T1000 (cell line): Measurements from ENCODE around the gene DDX56.

Experiments used
- DNase-seq: peaks from one replicate; lab custom pipeline; 2025; ENCODE audit warnings: mixed read lengths; lab: John Stamatoyannopoulos, UW

Gene DDX56

DNA sequence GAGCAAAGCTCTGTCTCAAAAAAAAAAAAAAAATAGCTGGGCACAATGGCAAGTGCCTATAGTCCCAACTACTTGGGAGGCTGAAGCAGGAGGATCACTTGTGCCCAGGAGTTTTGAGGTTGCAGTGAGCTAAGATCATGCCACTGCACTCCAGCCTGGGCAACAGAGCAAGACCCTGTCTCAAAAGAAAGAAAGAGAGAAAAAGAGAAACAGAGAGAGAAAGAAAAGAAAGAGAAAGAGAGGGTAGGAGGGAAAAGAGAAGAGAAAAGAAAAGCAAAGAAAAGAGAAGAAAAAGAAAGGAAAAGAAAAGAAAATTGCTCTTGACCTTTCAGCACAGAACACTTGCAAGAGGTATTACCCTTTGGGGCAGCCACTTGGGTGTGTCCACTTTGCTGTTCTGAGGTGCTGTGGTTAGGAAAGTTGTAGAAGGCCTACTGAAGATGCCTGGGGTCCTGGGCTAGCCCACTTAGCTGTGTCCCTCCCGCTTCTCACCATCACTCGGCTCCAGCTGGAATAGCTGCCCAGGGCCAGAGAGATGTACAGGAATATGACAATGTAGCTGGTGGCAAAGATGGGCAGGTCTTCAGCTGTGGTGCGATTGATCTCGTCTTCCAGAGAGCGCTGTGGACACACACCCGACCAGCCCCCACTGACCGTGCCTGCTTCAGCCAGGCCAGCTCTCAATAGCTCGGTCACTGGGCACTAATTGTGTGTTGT is 38.2 kb downstream of the DDX56 start:
- no peak for DNase-seq

DNA sequence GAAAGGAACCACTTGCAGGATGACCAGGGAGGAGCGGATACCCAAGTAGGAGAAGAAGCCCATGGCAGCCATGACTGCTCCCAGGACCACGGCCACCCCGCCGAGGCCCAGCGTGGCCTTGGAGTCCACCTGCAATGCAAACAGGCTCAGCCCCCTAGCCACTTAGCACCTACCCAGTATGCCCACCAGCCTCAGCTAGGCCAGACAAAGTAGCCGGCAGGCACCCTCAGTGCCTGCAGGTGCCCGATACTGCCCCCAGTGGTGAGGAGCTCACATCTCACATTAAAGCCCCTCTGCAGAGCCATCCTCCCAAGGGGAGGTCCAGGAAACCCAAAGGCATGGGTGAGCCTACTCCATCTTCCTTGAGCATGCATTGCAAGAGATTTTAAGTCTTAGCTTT is 39.2 kb downstream of the DDX56 start:
- no peak for DNase-seq

DNA sequence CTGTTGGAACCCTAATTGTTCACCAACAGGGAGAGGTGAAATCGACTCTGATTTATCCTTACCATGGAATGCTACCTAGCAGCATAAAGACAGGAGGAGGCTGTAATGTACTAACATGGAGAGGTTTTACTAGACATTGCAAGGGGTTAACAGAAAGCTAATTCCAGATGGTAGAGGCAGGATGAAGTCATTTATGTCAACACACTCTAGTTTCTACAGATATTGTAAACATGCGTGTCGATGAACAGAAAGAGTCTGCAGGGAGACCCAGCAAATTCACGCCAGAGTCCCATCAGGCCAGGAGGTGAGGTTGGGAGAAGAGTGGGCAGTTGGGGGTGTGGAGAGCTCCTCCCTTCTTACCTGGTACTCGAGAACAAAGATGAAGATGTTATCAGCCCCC is 39.6 kb downstream of the DDX56 start:
- no peak for DNase-seq

DNA sequence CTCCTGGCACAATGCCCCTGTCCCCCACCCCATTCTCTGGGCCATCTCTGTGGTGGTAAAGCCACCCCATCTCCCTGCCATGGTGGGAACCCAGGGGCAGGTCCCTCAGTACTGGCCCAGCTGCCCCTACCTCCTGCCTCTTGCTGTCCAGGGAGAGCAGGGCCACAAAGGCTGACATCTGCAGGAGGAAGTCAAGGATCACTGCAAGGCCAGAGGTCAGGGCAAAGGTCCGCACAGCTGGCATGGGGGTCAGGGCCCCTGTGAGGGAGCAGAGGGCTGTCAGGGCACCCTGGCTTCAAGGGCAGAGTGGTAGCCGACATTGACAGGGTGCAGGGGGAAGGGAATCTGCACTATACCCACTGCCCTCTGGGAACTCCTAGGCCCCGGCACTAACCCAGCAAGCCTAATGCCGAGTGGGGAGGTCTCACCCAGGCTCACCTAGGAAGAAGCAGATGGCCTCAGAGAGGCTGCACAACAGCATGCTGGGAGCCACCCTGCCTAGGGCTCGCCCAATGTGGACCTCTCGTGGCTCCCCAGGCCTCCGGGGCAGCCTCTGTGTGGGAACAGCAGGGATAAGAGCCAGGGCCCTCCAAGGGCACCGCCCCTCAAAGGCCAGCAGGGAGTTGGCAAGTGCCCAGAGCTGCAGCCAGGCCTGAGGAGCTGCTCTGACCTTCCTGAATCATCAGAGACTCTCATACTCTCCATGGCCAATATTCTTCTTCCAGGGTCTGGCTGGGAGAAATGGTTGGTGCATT is 40.2 kb downstream of the DDX56 start:
- no peak for DNase-seq

DNA sequence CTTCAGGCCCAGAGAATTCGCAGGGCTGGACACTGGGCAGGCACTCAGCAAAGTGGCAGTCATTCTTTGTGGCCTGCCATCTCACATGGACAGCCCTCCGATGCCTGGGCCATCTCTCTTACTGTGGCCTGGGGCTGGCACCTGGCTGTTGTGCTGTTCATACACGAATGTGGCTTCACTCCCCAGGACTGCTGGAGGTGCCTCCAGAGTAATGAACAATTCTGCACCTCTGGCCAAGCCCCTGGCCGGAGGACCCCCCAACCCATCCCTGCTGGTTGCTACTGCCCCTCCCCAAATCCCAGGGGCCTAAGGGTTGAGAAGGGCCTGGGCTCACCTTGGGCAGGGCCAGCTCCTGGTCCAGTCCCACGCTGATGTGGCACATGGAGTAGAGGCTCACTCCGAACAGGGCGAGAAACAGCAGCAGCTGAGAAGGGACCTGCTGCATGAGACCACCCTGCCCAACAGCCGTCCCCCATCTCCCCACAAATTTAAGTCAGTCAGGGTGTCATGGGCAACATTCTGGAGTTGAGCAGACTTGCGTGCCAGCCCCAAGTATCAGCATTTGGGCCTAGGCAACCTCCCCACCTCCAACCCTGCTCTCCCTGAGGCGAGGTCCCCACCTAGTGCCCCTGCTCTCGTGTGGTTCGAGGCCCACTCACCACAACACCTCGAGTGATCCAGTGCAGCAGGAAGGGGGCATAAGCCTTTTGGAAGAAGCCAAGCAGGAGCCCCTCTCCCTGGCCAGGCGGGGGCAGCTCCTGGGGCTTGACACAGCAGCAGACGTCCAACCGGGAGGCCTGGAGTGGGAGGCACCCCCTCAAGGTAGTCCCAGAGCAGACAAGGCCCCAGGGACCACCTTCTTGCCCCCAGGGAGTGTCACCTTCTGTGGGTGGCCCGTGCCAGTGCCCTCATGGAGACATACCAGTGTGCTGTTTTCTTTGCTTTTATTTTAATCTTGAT is 42.0 kb downstream of the DDX56 start:
- DNase-seq: no peak

DNA sequence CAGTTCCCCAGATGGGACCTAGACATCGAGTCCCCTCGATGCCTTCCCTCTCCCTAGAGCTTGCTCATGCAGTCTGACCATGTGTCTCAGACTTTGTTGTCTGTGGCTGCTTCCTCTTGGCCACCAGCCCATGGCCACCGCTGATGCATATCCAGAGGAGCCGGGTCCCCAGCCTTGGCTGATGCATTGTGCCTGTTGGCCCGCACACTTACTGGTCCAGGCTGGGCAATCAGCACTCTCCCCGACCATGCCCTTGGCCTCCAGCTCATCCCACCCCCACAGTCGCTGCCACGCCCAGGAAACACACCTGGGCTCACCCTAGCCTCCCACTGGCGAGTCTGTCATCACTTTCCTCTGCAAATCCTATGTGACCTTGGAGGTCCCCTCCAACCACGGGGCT is 42.7 kb downstream of the DDX56 start:
- no peak for DNase-seq

DNA sequence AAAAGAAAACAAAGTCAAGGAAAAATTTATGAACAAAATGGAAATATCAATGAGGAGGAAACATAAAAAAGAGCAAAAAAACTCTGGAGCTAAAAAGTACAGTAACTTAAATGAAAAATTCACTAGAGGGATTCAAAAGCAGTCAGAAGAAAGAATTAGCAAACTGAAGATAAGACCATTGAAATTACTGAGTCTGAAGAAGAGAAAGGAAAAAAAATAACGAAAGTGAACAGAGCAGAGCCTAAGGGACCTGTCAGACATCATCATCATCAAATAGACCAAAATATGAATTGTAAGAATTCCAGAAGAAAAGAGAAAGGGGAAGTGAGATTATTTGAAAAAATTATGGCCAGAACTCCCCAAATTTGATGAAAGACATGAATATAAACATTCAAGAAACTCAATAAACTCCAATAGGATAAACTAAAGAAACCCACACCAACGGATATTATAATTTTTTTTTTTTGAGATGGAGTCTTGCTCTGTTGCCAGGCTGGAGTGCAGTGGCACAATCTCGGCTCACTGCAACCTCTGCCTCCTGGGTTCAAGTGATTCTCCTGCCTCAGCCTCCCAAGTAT is 48.8 kb downstream of the DDX56 start:
- no peak for DNase-seq

DNA sequence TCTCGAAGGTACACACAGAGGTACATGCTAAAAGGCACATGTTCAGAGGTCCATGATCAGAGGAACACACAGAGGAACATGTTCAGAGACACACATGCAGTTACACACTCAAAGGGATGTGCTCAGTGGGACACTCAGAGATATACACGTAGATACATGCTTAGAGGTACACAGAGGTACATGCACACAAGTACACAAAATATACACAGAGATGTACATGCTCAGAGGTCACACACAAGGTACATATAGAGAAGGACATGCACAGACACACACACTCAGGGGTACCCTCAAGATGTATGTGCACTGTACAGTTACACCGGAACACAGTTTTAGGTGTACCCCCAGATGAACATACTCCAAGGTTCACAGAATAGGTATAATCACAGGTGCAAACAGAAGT is 51.4 kb downstream of the DDX56 start:
- DNase-seq: no peak

DNA sequence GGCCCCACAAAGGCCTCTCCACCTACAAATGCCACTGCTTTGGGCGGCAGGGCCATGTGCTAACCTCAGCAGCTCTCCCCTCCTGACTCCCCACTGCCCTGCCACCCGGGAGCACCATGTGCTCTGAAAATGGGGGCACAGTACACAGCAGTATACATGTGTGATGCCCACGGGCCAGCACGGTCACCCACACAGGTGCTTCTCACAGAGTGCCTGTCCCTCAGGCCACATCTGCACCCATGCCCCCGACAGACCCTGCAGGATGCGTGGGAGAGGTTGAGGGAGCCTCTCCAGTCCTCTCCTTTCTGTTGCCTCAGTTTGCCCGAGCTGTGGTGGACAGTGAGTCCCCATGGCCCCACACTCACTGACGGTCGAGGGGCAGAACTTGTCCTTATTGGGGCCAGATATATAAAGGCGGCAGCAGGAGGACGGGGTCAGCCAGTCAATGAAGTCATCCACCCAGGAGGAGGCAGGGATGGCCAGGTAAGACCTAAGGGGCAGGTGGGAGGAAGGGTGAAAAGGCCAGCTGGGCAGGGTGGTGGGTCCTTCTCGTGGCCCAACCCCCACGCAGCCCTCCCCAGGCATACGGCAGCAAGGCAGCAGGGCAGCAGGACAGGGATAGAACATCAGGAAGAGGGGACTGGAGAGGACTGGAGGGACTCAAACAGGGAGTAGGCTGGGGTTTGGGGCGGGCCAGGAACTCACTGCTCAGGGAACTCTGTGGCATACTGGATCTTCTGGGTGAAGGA is 52.2 kb downstream of the DDX56 start:
- DNase-seq: no peak

DNA sequence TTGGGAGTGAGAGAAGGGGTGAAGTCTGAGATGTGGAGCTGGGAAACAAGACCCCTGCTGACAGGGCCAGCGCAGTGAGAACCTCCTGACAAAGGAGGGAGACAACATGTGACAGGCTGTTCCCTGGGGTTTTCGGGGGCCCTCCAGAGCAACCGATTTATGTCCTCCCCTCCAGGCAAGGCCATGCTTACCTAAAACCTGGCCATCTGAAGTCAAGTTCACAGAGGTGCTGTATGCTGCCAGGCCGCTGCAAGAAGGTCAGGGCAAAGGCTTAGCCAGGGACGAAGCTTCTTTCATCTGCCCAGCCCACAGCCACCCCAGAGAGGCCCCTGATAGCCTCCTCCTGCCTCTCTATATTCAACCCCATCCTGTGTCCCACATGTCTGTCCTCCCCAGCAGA is 53.1 kb downstream of the DDX56 start:
- DNase-seq: no peak

DNA sequence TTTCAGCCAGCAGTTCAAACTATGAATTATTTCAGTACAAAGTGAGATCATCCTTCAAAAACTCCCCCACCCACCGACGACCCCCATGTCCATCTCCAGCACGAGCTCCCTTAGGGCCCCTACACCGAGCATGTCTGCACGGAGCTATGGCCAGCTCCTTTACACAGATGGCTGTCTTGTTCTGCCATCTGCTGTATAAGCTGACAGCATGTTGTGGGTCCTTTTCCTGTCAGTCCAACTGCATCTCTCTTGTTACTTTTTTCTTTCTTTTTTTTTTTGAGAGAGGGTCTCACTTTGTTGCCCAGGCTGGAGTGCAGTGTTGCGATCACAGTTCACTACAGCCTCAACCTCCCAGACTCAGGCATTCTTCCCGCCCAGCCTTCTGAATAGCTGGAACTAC is 54.2 kb downstream of the DDX56 start:
- DNase-seq: no peak

DNA sequence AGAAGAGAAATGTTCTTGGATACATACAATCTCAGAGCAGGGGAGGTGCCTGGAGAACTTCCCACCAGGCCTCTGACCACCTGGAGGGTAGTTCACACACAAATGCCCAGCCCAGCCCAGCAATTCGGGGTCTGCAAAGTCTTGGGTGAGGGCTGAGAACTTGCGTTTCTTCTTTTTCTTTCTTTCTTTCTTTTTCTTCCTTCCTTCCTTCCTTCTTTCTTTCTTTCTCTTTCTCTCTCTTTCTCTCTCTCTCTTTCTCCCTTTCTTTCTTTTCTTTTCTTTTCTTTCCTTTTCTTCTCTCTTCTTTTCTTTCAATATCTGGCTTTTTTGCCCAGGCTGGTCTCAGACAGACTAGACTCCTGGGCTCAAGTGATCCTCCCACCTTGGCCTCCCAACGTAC is 54.9 kb downstream of the DDX56 start:
- DNase-seq: no peak

DNA sequence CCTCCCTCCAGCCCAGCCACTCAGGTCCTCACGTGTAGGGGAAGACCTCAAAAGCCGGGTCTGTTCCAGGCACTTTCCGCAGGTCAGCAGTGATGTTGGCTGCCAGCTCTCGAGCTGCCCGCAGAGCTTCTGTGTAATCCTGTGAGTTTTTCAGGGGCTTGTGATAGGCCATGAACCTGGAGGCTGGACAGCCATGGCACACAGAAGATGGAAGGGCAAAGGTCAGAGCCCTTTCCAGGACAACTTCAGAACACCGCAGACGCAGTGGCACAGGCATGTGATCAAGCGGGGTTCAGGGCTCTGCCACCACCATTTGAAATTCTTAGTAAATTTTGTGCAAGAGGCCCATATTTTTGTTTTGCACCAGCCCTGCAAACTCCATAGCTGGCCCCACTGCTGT is 56.5 kb downstream of the DDX56 start:
- DNase-seq: no peak
